Adipocyte (in vitro differentiated cells): ENCODE data around the gene OR1K1.
"Not testable (repeated sequence)": the region's sequence is repeated elsewhere in the genome, so short reads cannot be mapped to it uniquely, and the experiment has no call there.

Experiments
- DNase-seq: peaks from one replicate; pipeline ENCODE4 v3.0.0-alpha.2; 2015; ENCODE audit warnings: low read depth
- H3K27me3 ChIP-seq: replicated peaks from 2 replicates; pipeline ENCODE4 v1.7.0; 2013; ENCODE audit warnings: mild to moderate bottlenecking, low read length, moderate library complexity; ENCODE audit not compliant: control insufficient read depth, insufficient read depth
- H3K36me3 ChIP-seq: 2 replicates; pipeline ENCODE4 v1.7.0; 2013; ENCODE audit warnings: low read length, mild to moderate bottlenecking, moderate library complexity; ENCODE audit not compliant: control insufficient read depth, insufficient read depth, severe bottlenecking
- H3K4me1 ChIP-seq: 2 replicates; pipeline ENCODE4 v1.7.0; 2013; ENCODE audit warnings: mild to moderate bottlenecking, low read length, moderate library complexity; ENCODE audit not compliant: control insufficient read depth, insufficient read depth
- H3K4me3 ChIP-seq: 2 replicates; pipeline ENCODE4 v1.7.0; 2013; ENCODE audit warnings: mild to moderate bottlenecking, low read length, moderate library complexity
- H3K9ac ChIP-seq: 2 replicates; pipeline ENCODE4 v1.7.0; 2013; ENCODE audit warnings: mild to moderate bottlenecking, low read length, moderate library complexity
- H3K9me3 ChIP-seq: 2 replicates; pipeline ENCODE4 v1.7.0; 2013; ENCODE audit warnings: mild to moderate bottlenecking, low read length, moderate library complexity; ENCODE audit not compliant: control insufficient read depth

The OR1K1 gene

GRCh38 chr9:122789256-122790046 lies 10.5 kb upstream of the OR1K1 start:
- H3K4me3 ChIP-seq: no peak overlapping the region
- DNase-seq: no peak
- H3K4me1 ChIP-seq: peaks cover 5% of the 10 kb centered on the region
- no peaks in the 10 kb centered on the region for H3K36me3 ChIP-seq
- H3K9me3 ChIP-seq: no peaks in the 10 kb centered on the region
- no peaks in the 10 kb centered on the region for H3K27me3 ChIP-seq
- no peak overlapping the region for H3K9ac ChIP-seq

DNA sequence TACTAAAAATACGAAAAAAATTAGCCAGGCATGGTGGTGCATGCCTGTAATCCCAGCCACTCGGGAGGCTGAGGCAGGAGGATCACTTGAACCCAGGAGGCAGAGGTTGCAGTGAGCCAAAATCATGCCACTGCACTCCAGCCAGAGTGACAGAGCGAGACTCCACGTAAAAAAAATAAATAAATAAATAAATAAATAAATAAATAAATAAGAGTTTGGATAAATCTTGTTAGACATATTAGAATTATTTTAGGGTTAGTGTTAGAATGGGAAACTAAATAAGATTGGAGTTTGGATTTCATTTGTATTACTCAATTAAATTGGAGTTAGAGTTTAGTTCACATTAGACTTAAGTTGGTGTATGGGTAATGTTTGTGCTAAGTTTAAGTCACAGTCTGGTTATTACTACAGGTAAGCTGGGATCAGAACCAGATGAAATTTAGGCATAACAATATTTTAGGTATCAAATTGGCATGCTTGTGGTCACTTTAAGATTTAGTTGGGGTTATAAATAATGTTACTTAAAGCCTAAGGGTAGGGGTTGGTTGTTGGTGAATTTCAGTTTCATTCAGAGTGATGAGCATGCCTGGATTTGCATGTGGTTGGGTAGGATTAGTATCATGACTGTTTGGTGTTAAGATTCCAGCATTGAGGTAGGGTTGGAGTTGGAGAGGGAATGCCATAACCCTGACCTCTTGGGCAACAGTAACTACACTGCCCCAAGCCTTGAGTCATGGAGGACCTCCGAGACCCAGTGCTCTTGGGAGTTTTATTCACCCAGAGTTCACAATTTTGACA lies 7.9 kb upstream of the OR1K1 start:
- peaks cover 5% of the 10 kb centered on the region for H3K4me1 ChIP-seq
- no peak for DNase-seq
- H3K9me3 ChIP-seq: no peaks in the 10 kb centered on the region
- no peaks in the 10 kb centered on the region for H3K36me3 ChIP-seq
- no peak overlapping the region for H3K4me3 ChIP-seq
- no peak overlapping the region for H3K9ac ChIP-seq
- H3K27me3 ChIP-seq: no peaks in the 10 kb centered on the region

GRCh38 chr9:122797316-122798063 lies 2.4 kb upstream of the OR1K1 start:
- no peak for DNase-seq

GRCh38 chr9:122806661-122807060 lies 6.7 kb downstream of the OR1K1 start:
- H3K4me1 ChIP-seq: no peaks in the 10 kb centered on the region

More at GRCh38 chr9:122797316-122798063, 2.4 kb upstream of the OR1K1 start:
- Histone ChIP-seq H3K9ac (no peak overlapping the region), H3K36me3 (no peaks in the 10 kb centered on the region), H3K4me3 (no peak overlapping the region), H3K4me1 (peaks cover 1% of the 10 kb centered on the region), H3K9me3 (no peaks in the 10 kb centered on the region), H3K27me3 (no peaks in the 10 kb centered on the region)

GRCh38 chr9:122807271-122807900 lies 7.5 kb downstream of the OR1K1 start:
- no peak overlapping the region for H3K4me3 ChIP-seq
- H3K36me3 ChIP-seq: no peaks in the 10 kb centered on the region
- no peaks in the 10 kb centered on the region for H3K27me3 ChIP-seq
- no peak for DNase-seq
- H3K4me1 ChIP-seq: no peaks in the 10 kb centered on the region
- peaks cover 4% of the 10 kb centered on the region for H3K9me3 ChIP-seq
- no peak overlapping the region for H3K9ac ChIP-seq

More at GRCh38 chr9:122806661-122807060, 6.7 kb downstream of the OR1K1 start:
- Histone ChIP-seq H3K9me3 (peaks cover 4% of the 10 kb centered on the region), H3K27me3 (no peaks in the 10 kb centered on the region), H3K36me3 (no peaks in the 10 kb centered on the region), H3K9ac (no peak overlapping the region), H3K4me3 (no peak overlapping the region)
- DNase-seq: no peak

GRCh38 chr9:122808141-122808540 lies 8.2 kb downstream of the OR1K1 start:
- no peak for DNase-seq
- no peak overlapping the region for H3K4me3 ChIP-seq
- no peaks in the 10 kb centered on the region for H3K27me3 ChIP-seq
- no peak overlapping the region for H3K9ac ChIP-seq
- no peaks in the 10 kb centered on the region for H3K4me1 ChIP-seq
- no peaks in the 10 kb centered on the region for H3K36me3 ChIP-seq
- peaks cover 4% of the 10 kb centered on the region for H3K9me3 ChIP-seq

DNA sequence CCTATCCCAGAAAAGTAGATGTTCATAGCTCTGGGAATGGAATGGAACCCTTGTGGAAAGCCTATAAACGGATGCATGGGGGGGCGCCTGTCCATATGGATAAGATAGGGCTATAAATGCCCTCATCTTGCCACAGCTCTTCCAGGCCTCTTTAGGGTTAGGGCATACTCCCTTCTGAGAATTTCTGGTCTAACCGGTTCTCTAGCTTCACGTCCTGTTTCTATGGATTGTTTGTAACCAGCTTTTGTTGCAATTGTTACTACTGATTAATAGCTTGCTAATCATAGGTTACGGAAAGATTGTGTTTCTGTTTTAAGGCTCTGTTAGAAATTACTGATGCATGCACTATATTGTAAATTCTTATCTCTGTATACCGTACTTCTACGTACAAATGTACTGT lies 9.3 kb downstream of the OR1K1 start:
- not testable (repeated sequence) for DNase-seq, H3K9ac ChIP-seq, H3K36me3 ChIP-seq, H3K4me1 ChIP-seq, H3K27me3 ChIP-seq, H3K4me3 ChIP-seq, H3K9me3 ChIP-seq

GRCh38 chr9:122810306-122810946 lies 10.5 kb downstream of the OR1K1 start:
- peak; percentile 93 for DNase-seq
- Histone ChIP-seq H3K9ac (peak overlapping the region; percentile 39), H3K36me3 (peaks cover 1% of the 10 kb centered on the region), H3K9me3 (peaks cover 4% of the 10 kb centered on the region), H3K4me3 (no peak overlapping the region), H3K4me1 (no peaks in the 10 kb centered on the region), H3K27me3 (no peaks in the 10 kb centered on the region)

DNA sequence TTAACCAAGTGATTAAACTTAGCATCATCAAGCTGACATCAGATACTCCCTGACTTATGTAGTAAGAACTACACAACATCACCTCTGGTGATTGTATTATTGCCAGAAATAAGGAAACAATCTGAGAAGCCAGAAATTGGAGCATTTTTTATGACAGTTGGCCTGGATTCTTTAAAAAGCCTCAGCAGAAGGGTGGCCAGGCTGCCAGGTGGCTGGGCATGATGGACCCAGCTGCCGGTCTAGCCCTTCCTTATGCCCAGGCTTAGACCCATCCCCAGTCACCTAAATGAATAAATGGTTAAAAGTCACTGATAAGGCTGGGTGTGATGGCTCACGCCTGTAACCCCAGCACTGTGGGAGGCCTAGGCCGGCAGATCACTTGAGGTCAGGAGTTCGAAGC lies 12.8 kb downstream of the OR1K1 start:
- no peaks in the 10 kb centered on the region for H3K4me1 ChIP-seq
- H3K27me3 ChIP-seq: no peaks in the 10 kb centered on the region

GRCh38 chr9:122814545-122814944 lies 14.6 kb downstream of the OR1K1 start:
- Histone ChIP-seq H3K9ac (no peak overlapping the region), H3K36me3 (peaks cover 27% of the 10 kb centered on the region), H3K9me3 (no peaks in the 10 kb centered on the region), H3K4me1 (no peaks in the 10 kb centered on the region), H3K27me3 (no peaks in the 10 kb centered on the region), H3K4me3 (no peak overlapping the region)
- no peak for DNase-seq

More for the DNA sequence above, 12.8 kb downstream of the OR1K1 start:
- no peaks in the 10 kb centered on the region for H3K9me3 ChIP-seq
- DNase-seq: no peak
- no peak overlapping the region for H3K4me3 ChIP-seq
- peaks cover 19% of the 10 kb centered on the region for H3K36me3 ChIP-seq
- no peak overlapping the region for H3K9ac ChIP-seq
